OCI-LY1 (cell line): ENCODE data around the gene LRRN4.

Experiments used
- H2AFZ ChIP-seq: fragments of 200-600 bp; sonication (generic), shearing (Covaris generic); 2 replicates; pipeline ENCODE4 v1.6.0; 2014; ENCODE audit warnings: antibody characterized with exemption, mild to moderate bottlenecking, low read length
- H3F3A ChIP-seq: fragments of 200-600 bp; sonication (generic), shearing (Covaris generic); 2 replicates; pipeline ENCODE4 v1.6.0; 2014; ENCODE audit warnings: mild to moderate bottlenecking, antibody characterized with exemption, low read length, moderate library complexity; ENCODE audit not compliant: insufficient read depth
- H3K27ac ChIP-seq: fragments of 200-600 bp; sonication (generic); 2 replicates; pipeline ENCODE4 v1.5.1; 2014; ENCODE audit warnings: low read length, mixed run types, mild to moderate bottlenecking, low read depth; ENCODE audit not compliant: poor library complexity, severe bottlenecking
- H3K27me3 ChIP-seq: fragments of 200-600 bp; sonication (generic); 2 replicates; pipeline ENCODE4 v1.6.0; 2014; ENCODE audit warnings: antibody characterized with exemption, mild to moderate bottlenecking, low read length, moderate library complexity; ENCODE audit not compliant: insufficient read depth
- H3K36me3 ChIP-seq: fragments of 200-600 bp; sonication (generic); 2 replicates; pipeline ENCODE4 v1.6.1; 2014; ENCODE audit warnings: mild to moderate bottlenecking, antibody characterized with exemption, low read length, moderate library complexity, mixed read lengths; ENCODE audit not compliant: insufficient read depth
- H3K4me1 ChIP-seq: fragments of 200-600 bp; sonication (generic); 2 replicates; pipeline ENCODE4 v1.5.1; 2014; ENCODE audit warnings: mild to moderate bottlenecking, low read length, moderate library complexity; ENCODE audit not compliant: insufficient read depth, severe bottlenecking
- H3K4me2 ChIP-seq: fragments of 200-600 bp; sonication (generic), shearing (Covaris generic); 2 replicates; pipeline ENCODE4 v1.6.1; 2014; ENCODE audit warnings: low read length
- H3K4me3 ChIP-seq: fragments of 200-600 bp; sonication (generic); 2 replicates; pipeline ENCODE4 v1.5.1; 2014; ENCODE audit warnings: low read length, low read depth, mild to moderate bottlenecking, mixed read lengths; ENCODE audit not compliant: poor library complexity, severe bottlenecking
- H3K79me2 ChIP-seq: fragments of 200-600 bp; shearing (Covaris generic); 2 replicates; pipeline ENCODE4 v1.6.1; 2016; ENCODE audit warnings: mixed run types, low read length, mixed read lengths; ENCODE audit not compliant: insufficient read depth
- H3K9ac ChIP-seq: fragments of 200-600 bp; sonication (generic), shearing (Covaris generic); 2 replicates; pipeline ENCODE4 v1.6.1; 2014; ENCODE audit warnings: mild to moderate bottlenecking, low read length, mixed read lengths
- H3K9me2 ChIP-seq: fragments of 200-600 bp; sonication (generic), shearing (Covaris generic); 2 replicates; pipeline ENCODE4 v1.6.1; 2014; ENCODE audit warnings: low read depth, mild to moderate bottlenecking, low read length, mixed read lengths
- H3K9me3 ChIP-seq: fragments of 200-600 bp; shearing (Covaris generic); 2 replicates; pipeline ENCODE4 v1.6.1; 2014; ENCODE audit warnings: low read length, mixed read lengths
- H4K20me1 ChIP-seq: fragments of 200-600 bp; sonication (generic), shearing (Covaris generic); 2 replicates; pipeline ENCODE4 v1.6.0; 2016; ENCODE audit warnings: mild to moderate bottlenecking, low read length; ENCODE audit not compliant: insufficient read depth
- EZH2 ChIP-seq: fragments of 200-600 bp; sonication (generic), shearing (Covaris generic); IDR thresholded peaks from 2 replicates; pipeline ENCODE4 v1.8.0; 2017; ENCODE audit warnings: borderline replicate concordance, mixed run types, mild to moderate bottlenecking, antibody characterized with exemption, low read length, moderate library complexity, mixed read lengths
- TF ChIP-seq, protein P1 (sequence below): fragments of 200-600 bp; sonication (generic), shearing (Covaris generic); IDR thresholded peaks from 2 replicates; pipeline ENCODE4 v1.5.1; 2017; ENCODE audit warnings: mild to moderate bottlenecking, antibody characterized with exemption, low read length, moderate library complexity, mixed read lengths

Gene LRRN4

DNA sequence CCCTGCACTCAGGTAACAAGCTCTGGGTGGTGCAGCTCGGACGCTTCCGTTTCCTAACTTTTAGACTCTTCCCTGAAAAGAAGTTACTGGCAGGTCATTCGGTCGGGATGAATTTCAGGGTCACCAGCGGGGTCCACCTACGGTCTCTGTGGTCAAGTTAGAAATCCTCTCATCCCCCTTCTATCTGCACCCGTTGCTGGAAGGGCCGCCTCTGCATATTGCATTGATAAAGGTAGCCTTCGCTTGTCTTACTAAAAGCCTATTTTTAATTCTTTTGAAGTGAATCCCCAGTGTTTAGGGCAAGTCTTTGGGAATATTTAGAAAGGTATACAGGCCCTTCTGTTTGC, 47.3 kb downstream of the LRRN4 start:
- Histone ChIP-seq H3K9ac (peak overlapping the region; percentile 94), H2AFZ (no peak overlapping the region), H3K27ac (no peak overlapping the region), H3K36me3 (peaks cover 16% of the 10 kb centered on the region), H3K79me2 (peaks cover 32% of the 10 kb centered on the region), H3K4me3 (peak overlapping the region; percentile 97), H3F3A (peaks cover 10% of the 10 kb centered on the region; the same call in 1 of the 2 replicates), H3K27me3 (no peaks in the 10 kb centered on the region), H3K4me2 (peak overlapping the region; percentile 99), H3K9me2 (no peaks in the 10 kb centered on the region), H3K4me1 (peaks cover 38% of the 10 kb centered on the region), H3K9me3 (no peaks in the 10 kb centered on the region), H4K20me1 (no peaks in the 10 kb centered on the region)
- no peak for TF ChIP-seq EZH2
- TF ChIP-seq, protein P1, sequence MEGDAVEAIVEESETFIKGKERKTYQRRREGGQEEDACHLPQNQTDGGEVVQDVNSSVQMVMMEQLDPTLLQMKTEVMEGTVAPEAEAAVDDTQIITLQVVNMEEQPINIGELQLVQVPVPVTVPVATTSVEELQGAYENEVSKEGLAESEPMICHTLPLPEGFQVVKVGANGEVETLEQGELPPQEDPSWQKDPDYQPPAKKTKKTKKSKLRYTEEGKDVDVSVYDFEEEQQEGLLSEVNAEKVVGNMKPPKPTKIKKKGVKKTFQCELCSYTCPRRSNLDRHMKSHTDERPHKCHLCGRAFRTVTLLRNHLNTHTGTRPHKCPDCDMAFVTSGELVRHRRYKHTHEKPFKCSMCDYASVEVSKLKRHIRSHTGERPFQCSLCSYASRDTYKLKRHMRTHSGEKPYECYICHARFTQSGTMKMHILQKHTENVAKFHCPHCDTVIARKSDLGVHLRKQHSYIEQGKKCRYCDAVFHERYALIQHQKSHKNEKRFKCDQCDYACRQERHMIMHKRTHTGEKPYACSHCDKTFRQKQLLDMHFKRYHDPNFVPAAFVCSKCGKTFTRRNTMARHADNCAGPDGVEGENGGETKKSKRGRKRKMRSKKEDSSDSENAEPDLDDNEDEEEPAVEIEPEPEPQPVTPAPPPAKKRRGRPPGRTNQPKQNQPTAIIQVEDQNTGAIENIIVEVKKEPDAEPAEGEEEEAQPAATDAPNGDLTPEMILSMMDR = no peak

DNA sequence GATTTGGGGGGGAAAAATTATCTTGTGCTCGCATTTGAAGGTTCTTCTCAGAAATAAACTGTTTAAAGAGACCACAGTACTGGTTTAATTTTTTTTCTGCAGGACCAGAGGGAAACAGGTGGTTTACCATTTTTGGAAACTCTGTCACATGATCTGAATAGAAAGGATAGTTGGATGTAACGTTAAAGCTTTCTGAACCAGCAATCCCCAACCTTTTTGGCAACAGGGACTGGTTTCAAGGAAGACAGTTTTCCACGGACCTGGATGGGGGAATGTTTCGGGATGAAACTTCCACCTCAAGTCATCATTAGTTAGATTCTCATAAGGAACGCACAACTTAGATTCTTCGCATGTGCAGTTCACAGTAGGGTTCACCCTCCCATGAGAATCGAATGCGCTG, 53.0 kb downstream of the LRRN4 start:
- TF ChIP-seq, protein P1 = no peak
- TF ChIP-seq EZH2 = no peak
- Histone ChIP-seq H3K9me2 (no peaks in the 10 kb centered on the region), H3K27ac (peak overlapping the region; percentile 37), H3K4me3 (no peak overlapping the region), H3K9ac (no peak overlapping the region), H3K4me1 (peaks cover 31% of the 10 kb centered on the region), H2AFZ (no peak overlapping the region), H3F3A (peaks cover 10% of the 10 kb centered on the region; the same call in 1 of the 2 replicates), H3K36me3 (peaks cover 17% of the 10 kb centered on the region), H3K9me3 (no peaks in the 10 kb centered on the region), H4K20me1 (no peaks in the 10 kb centered on the region), H3K79me2 (no peaks in the 10 kb centered on the region), H3K4me2 (peak overlapping the region; percentile 36; the same call in 1 of the 2 replicates), H3K27me3 (no peaks in the 10 kb centered on the region)

DNA sequence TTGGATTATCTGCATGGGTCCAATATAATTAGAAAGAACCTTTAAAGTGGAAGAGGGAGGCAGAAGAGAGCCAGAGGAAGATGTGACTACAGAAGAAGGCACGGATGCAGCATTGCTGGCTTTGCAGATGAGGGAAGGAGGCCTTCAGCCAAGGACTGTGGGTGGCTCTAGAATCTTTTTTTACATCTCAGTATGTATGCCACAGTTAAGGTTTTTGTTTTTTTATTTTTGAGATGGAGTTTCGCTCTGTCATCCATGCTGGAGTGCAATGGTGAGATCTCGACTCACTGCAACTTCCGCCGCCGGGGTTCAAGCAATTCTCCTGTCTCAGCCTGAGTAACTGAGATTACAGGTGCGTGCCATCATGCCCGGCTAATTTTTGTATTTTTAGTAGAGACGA, 54.1 kb downstream of the LRRN4 start:
- TF ChIP-seq, protein P1 = no peak
- TF ChIP-seq EZH2 = no peak
- Histone ChIP-seq H3K4me1 (peaks cover 24% of the 10 kb centered on the region), H3K9ac (no peak overlapping the region), H3K79me2 (no peaks in the 10 kb centered on the region), H3K9me3 (no peaks in the 10 kb centered on the region), H3K4me2 (no peak overlapping the region), H3K36me3 (peaks cover 28% of the 10 kb centered on the region), H3K4me3 (no peak overlapping the region), H3K9me2 (no peaks in the 10 kb centered on the region), H3F3A (peaks cover 10% of the 10 kb centered on the region; the same call in 1 of the 2 replicates), H3K27ac (no peak overlapping the region), H4K20me1 (no peaks in the 10 kb centered on the region), H2AFZ (no peak overlapping the region), H3K27me3 (no peaks in the 10 kb centered on the region)
